ENCODE data around the gene LRRC43. TPM values are rescaled to one million over a fixed set of nuclear protein-coding genes. Genes with fewer than 3 reads are reported as not detected.

Gene LRRC43
- total RNA-seq, 1 experiment from 2014 or later: 0.46 TPM

GRCh38 chr12:122227341-122227740 lies 44.4 kb downstream of the LRRC43 start:
- Histone ChIP-seq H3K27me3 (ENCODE audit: insufficient read depth, low read length) (no peaks in the 10 kb centered on the region), H3K27ac (ENCODE audit: insufficient read length, low read depth, low read length) (no peak overlapping the region), H3K4me2 (ENCODE audit: insufficient read depth, insufficient read length, low read length) (no peak overlapping the region), H2BK20ac (ENCODE audit: low read depth, low read length, poor library complexity, severe bottlenecking) (no peak overlapping the region), H4K5ac (ENCODE audit: insufficient read length, low read depth, low read length) (no peak overlapping the region), H2BK120ac (ENCODE audit: low read depth, low read length, poor library complexity, severe bottlenecking) (no peak overlapping the region), H4K8ac (replicated peaks; ENCODE audit: insufficient read length, low read depth, low read length) (no peak overlapping the region), H2AK5ac (ENCODE audit: insufficient read length, low read length) (no peak overlapping the region), H3K4me1 (ENCODE audit: insufficient read depth, low read length) (no peaks in the 10 kb centered on the region; the same call in 1 of the 2 replicates), H2BK12ac (ENCODE audit: insufficient read length, low read depth, low read length) (no peak overlapping the region), H2BK5ac (ENCODE audit: insufficient read length, low read length) (no peak overlapping the region), H3K56ac (ENCODE audit: insufficient read length, low read depth, low read length) (no peak overlapping the region), H3K79me2 (ENCODE audit: insufficient read depth, low read length) (peaks cover 7% of the 10 kb centered on the region; the same call in 1 of the 2 replicates), H3K4ac (ENCODE audit: low read depth, low read length) (no peak overlapping the region), H4K91ac (ENCODE audit: insufficient read length, low read depth, low read length) (no peak overlapping the region), H3K14ac (ENCODE audit: insufficient read depth, low read length) (no peak overlapping the region), H3K23me2 (ENCODE audit: insufficient read length, low read depth, low read length, poor library complexity, severe bottlenecking) (peaks cover 10% of the 10 kb centered on the region), H3K9ac (ENCODE audit: extremely low read depth, insufficient read length, low read length) (no peak overlapping the region), H3K18ac (ENCODE audit: insufficient read length, low read depth, low read length) (no peak overlapping the region), H4K20me1 (ENCODE audit: control insufficient read depth, insufficient read depth, insufficient read length) (no peaks in the 10 kb centered on the region), H3K79me1 (ENCODE audit: insufficient read depth, low read depth, low read length, poor library complexity, severe bottlenecking) (peaks cover 6% of the 10 kb centered on the region), H2BK15ac (ENCODE audit: low read depth, low read length) (no peak overlapping the region), H3K9me3 (ENCODE audit: control insufficient read depth, low read depth, low read length) (no peaks in the 10 kb centered on the region), H3K23ac (ENCODE audit: insufficient read length, low read depth, low read length) (no peak overlapping the region), H2AFZ (ENCODE audit: low read length) (no peak overlapping the region), H3T11ph (ENCODE audit: low read length) (no peak overlapping the region)
- no peak for TF ChIP-seq CTCF (conservative IDR thresholded peaks at IDR 0.05)
- no peaks in the 10 kb centered on the region for H3K9me3 Mint-ChIP-seq
- H3K27me3 Mint-ChIP-seq (ENCODE audit: low read depth): no peaks in the 10 kb centered on the region; the same call in 1 of the 2 replicates
- peaks cover 20 to 26% of the 10 kb centered on the region in 2 experiments for H3K4me1 Mint-ChIP-seq
- 0 out of 7 replicates have a peak overlapping the region, but pooled peaks of 1 of the 3 experiments have one; percentile 44 for H3K27ac Mint-ChIP-seq
- no CpG with 5 or more reads among the region's 17 CpGs for WGBS (ENCODE audit: extremely low coverage, insufficient read length, low lambda C conversion rate)
- DNase-seq: no peak
- H3K36me3 Mint-ChIP-seq (ENCODE audit: insufficient read depth in 1 of 3, low read depth in 3 of 3): peaks cover 15 to 37% (median 23%) of the 10 kb centered on the region in 3 experiments
- H3K4me3 Mint-ChIP-seq: peak overlapping the region in 1 of 2 experiments; percentile 79; a peak in 3 of 5 replicates
